HG02938 (cell line): Measurements from ENCODE around the gene GMDS.
A peak's percentile ranks its signal among the peaks of the same experiment; 100 is the strongest.

Source experiments
- ATAC-seq: cut with Tn5 transposase; IDR thresholded peaks from one replicate; pipeline ENCODE4 v1.9.1; 2021; ENCODE audit warnings: mild to moderate bottlenecking, moderate library complexity; ENCODE audit not compliant: unreplicated experiment

The GMDS gene

GRCh38 chr6:1820165-1820564 is 425.2 kb downstream of the GMDS start:
- ATAC-seq, result no peak

GRCh38 chr6:1819007-1819406 is 426.4 kb downstream of the GMDS start:
- ATAC-seq, result no peak

- ATAC-seq, result no peak
Observed at GRCh38 chr6:1817033-1817761, 428.2 kb downstream of the GMDS start.

GRCh38 chr6:1815827-1816452 is 429.5 kb downstream of the GMDS start:
- no peak for ATAC-seq

- no peak for ATAC-seq
Observed at GRCh38 chr6:1814279-1814678, 431.1 kb downstream of the GMDS start.

GRCh38 chr6:1812487-1812886 is 432.9 kb downstream of the GMDS start:
- no peak for ATAC-seq

GRCh38 chr6:1812034-1812433 is 433.4 kb downstream of the GMDS start:
- no peak for ATAC-seq

GRCh38 chr6:1810880-1811279 is 434.5 kb downstream of the GMDS start:
- no peak for ATAC-seq

- ATAC-seq, result no peak
Observed at GRCh38 chr6:1809291-1809988, 436.0 kb downstream of the GMDS start.

GRCh38 chr6:1806935-1807334 is 438.5 kb downstream of the GMDS start:
- no peak for ATAC-seq

- ATAC-seq, result no peak
Observed at GRCh38 chr6:1802491-1803395, 442.7 kb downstream of the GMDS start.

- no peak for ATAC-seq
Observed at GRCh38 chr6:1801401-1801800, 444.0 kb downstream of the GMDS start.

GRCh38 chr6:1800845-1801244 is 444.6 kb downstream of the GMDS start:
- ATAC-seq, result no peak

GRCh38 chr6:1798965-1799325 is 446.5 kb downstream of the GMDS start:
- ATAC-seq, result no peak

- ATAC-seq, result no peak
Observed at GRCh38 chr6:1798303-1798964, 447.0 kb downstream of the GMDS start.

- no peak for ATAC-seq
Observed at GRCh38 chr6:1797801-1798200, 447.6 kb downstream of the GMDS start.

- ATAC-seq, result peak; percentile 77
Observed at GRCh38 chr6:1796706-1797529, 448.5 kb downstream of the GMDS start.

- no peak for ATAC-seq
Observed at GRCh38 chr6:1795910-1796309, 449.5 kb downstream of the GMDS start.

GRCh38 chr6:1792989-1793388 is 452.4 kb downstream of the GMDS start:
- ATAC-seq, result no peak

GRCh38 chr6:1790684-1791083 is 454.7 kb downstream of the GMDS start:
- ATAC-seq, result no peak
